ENCODE results near the gene ERICH4. TPM values are rescaled to one million over a fixed set of nuclear protein-coding genes. Genes with fewer than 3 reads are reported as not detected.

Gene ERICH4
- total and polyA plus RNA-seq, 2 donors (not counting 3 experiments of a cell fraction or from before 2014, with no cell fraction given): not detected

DNA sequence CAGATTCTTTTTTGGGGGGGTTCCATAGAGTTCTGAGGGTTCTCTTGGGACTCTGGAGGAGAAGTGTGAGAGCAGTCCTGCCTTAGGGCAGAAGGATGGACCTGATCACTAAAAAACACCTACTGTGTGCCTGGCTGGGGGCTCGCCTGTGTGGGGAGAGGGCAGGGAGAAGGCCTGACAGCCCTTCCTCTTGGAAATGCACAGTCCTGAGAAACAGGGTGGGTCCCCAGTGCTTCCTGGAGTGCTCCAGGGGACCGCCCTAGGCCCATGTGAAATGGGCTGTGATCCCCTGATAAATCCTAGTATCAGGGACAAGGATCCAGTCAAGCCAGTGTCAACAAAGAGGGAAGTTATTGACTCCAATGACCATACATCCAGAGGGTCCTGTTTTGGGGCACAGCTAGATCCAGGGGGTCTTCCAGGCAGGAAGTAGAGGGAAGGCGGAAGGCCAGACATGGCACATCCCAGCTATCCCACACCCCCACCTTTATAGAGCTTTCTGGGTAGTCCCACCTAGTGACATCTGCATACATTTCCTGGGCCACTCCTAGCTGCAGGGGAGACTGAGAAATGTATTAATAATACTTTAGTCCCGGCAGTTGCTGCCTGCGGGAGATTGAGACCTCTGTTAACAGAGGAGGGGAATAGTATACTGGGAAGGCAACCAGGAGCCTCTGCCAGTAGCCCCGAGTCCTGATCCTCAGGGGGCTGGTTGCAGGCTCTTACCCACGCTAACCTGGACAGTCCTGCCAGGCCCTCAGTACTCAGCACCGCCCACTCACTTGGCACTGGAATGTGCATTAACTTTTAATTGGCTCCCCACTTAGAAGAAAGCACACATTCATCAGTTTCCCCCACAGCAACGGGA, 31.6 kb upstream of the ERICH4 start:
- H3K9ac ChIP-seq (replicated peaks; ENCODE audit: extremely low read depth, insufficient read depth, low read length): no peak overlapping the region
- no peaks in the 10 kb centered on the region for H4K20me1 ChIP-seq (replicated peaks; ENCODE audit: control insufficient read depth, extremely low read depth, insufficient read depth, low read length)
- H3K9me1 ChIP-seq (replicated peaks; ENCODE audit: control insufficient read depth, extremely low read depth, insufficient read depth, low read length): no peaks in the 10 kb centered on the region
- H3K27me3 ChIP-seq (ENCODE audit: control insufficient read depth in 2 of 2, insufficient read depth in 2 of 2, low read length in 2 of 2): no peaks in the 10 kb centered on the region
- POLR2A ChIA-PET: no interaction called here
- no peak for FAIRE-seq
- no peak overlapping the region for H3K4me2 ChIP-seq (ENCODE audit: insufficient read depth, low read length)
- dilution Hi-C loops (cut with MboI; ENCODE audit: extremely low pct_ligation_motif_present, low sequenced_read_pairs): no loop called here
- no peak overlapping the region for H3K4me3 ChIP-seq (replicated peaks in 1 of 3; ENCODE audit: insufficient read depth in 1 of 3, low read depth in 1 of 3, low read length in 3 of 3)
- H3K4me1 ChIP-seq (ENCODE audit: control insufficient read depth, extremely low read depth, insufficient read depth, low read length): peaks cover 9% of the 10 kb centered on the region
- H3K9me3 ChIP-seq (replicated peaks; ENCODE audit: control insufficient read depth, insufficient read depth, low read length): no peaks in the 10 kb centered on the region
- DNase-seq (ENCODE audit: low read depth, low spot score): no peak
- no peak overlapping the region for H2AFZ ChIP-seq (ENCODE audit: low read depth, low read length)
- intact Hi-C loops (cut with micrococcal nuclease): no loop called here
- no peak for TF ChIP-seq GATA2 (IDR thresholded peaks at IDR 0.05; ENCODE audit: insufficient read depth, insufficient read length, low read depth, low read length)
- TF ChIP-seq MYC (IDR thresholded peaks at IDR 0.05; ENCODE audit: low read depth, low read length): no peak
- TF ChIP-seq EZH2 (IDR thresholded peaks at IDR 0.05; ENCODE audit: borderline replicate concordance, low read depth, low read length, severe bottlenecking): no peak
- TF ChIP-seq POLR2AphosphoS5 (IDR thresholded peaks at IDR 0.05; ENCODE audit: insufficient read depth, low read depth, low read length): no peak
- no peak overlapping the region for H3K27ac ChIP-seq (ENCODE audit: insufficient read depth, low read depth, low read length)
- no peaks in the 10 kb centered on the region for H3K79me2 ChIP-seq (ENCODE audit: control insufficient read depth, insufficient read depth, low read length)
- CTCF ChIA-PET: no interaction called here
- H3K36me3 ChIP-seq (ENCODE audit: control insufficient read depth in 2 of 2, extremely low read depth in 1 of 2, insufficient read depth in 2 of 2, low read length in 2 of 2): peaks cover 0 to 20% of the 10 kb centered on the region in 2 experiments
- no TSS peak for BruUV-seq (replicated peaks)

DNA sequence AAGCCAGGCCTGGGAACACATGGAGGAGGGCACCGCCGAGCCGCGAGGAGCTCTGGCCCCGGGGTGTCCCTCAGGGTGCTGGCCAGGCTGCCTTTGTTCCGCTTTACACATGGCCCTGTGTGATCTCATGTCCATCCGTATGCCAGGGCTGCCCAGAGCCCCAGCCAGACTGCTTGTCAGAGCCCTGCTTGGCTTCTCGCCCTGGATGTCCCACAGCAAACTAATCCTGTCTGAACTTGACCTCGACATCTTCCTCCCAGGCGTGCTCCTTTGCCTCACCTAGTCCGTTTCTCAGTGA, 31.0 kb upstream of the ERICH4 start:
- BruUV-seq (replicated peaks): no TSS peak
- Histone ChIP-seq H3K9ac (replicated peaks; ENCODE audit: extremely low read depth, insufficient read depth, low read length) (no peak overlapping the region), H4K20me1 (replicated peaks; ENCODE audit: control insufficient read depth, extremely low read depth, insufficient read depth, low read length) (no peaks in the 10 kb centered on the region), H3K4me1 (ENCODE audit: control insufficient read depth, extremely low read depth, insufficient read depth, low read length) (peaks cover 8% of the 10 kb centered on the region), H2AFZ (ENCODE audit: low read depth, low read length) (no peak overlapping the region), H3K79me2 (ENCODE audit: control insufficient read depth, insufficient read depth, low read length) (no peaks in the 10 kb centered on the region), H3K27me3 (ENCODE audit: control insufficient read depth in 2 of 2, insufficient read depth in 2 of 2, low read length in 2 of 2) (no peaks in the 10 kb centered on the region), H3K36me3 (ENCODE audit: control insufficient read depth in 2 of 2, extremely low read depth in 1 of 2, insufficient read depth in 2 of 2, low read length in 2 of 2) (peaks cover 0 to 23% of the 10 kb centered on the region in 2 experiments), H3K27ac (ENCODE audit: insufficient read depth, low read depth, low read length) (no peak overlapping the region), H3K4me2 (ENCODE audit: insufficient read depth, low read length) (no peak overlapping the region), H3K9me3 (replicated peaks; ENCODE audit: control insufficient read depth, insufficient read depth, low read length) (no peaks in the 10 kb centered on the region), H3K9me1 (replicated peaks; ENCODE audit: control insufficient read depth, extremely low read depth, insufficient read depth, low read length) (no peaks in the 10 kb centered on the region), H3K4me3 (replicated peaks in 1 of 3; ENCODE audit: insufficient read depth in 1 of 3, low read depth in 1 of 3, low read length in 3 of 3) (no peak overlapping the region)
- no peak for TF ChIP-seq POLR2AphosphoS5 (IDR thresholded peaks at IDR 0.05; ENCODE audit: insufficient read depth, low read depth, low read length)
- no peak for TF ChIP-seq POLR2A (IDR thresholded peaks at IDR 0.05; ENCODE audit: low read depth, low read length)
- no peak for TF ChIP-seq FOS (IDR thresholded peaks at IDR 0.05; ENCODE audit: borderline replicate concordance, insufficient read depth, low read length)
- TF ChIP-seq JUN (IDR thresholded peaks at IDR 0.05; ENCODE audit: borderline replicate concordance, insufficient read depth, insufficient read length, low read depth): no peak
- TF ChIP-seq, protein P1, sequence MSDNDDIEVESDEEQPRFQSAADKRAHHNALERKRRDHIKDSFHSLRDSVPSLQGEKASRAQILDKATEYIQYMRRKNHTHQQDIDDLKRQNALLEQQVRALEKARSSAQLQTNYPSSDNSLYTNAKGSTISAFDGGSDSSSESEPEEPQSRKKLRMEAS (IDR thresholded peaks at IDR 0.05; ENCODE audit: insufficient read depth, insufficient read length): no peak
- TF ChIP-seq MYC (IDR thresholded peaks at IDR 0.05; ENCODE audit: low read depth, low read length): no peak
- TF ChIP-seq, protein P2, sequence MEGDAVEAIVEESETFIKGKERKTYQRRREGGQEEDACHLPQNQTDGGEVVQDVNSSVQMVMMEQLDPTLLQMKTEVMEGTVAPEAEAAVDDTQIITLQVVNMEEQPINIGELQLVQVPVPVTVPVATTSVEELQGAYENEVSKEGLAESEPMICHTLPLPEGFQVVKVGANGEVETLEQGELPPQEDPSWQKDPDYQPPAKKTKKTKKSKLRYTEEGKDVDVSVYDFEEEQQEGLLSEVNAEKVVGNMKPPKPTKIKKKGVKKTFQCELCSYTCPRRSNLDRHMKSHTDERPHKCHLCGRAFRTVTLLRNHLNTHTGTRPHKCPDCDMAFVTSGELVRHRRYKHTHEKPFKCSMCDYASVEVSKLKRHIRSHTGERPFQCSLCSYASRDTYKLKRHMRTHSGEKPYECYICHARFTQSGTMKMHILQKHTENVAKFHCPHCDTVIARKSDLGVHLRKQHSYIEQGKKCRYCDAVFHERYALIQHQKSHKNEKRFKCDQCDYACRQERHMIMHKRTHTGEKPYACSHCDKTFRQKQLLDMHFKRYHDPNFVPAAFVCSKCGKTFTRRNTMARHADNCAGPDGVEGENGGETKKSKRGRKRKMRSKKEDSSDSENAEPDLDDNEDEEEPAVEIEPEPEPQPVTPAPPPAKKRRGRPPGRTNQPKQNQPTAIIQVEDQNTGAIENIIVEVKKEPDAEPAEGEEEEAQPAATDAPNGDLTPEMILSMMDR (IDR thresholded peaks at IDR 0.05; ENCODE audit: extremely low read depth in 1 of 2, insufficient read depth in 1 of 2, low read depth in 1 of 2, low read length in 2 of 2): no peak
- no peak for TF ChIP-seq EZH2 (IDR thresholded peaks at IDR 0.05; ENCODE audit: borderline replicate concordance, low read depth, low read length, severe bottlenecking)
- TF ChIP-seq GATA2 (IDR thresholded peaks at IDR 0.05; ENCODE audit: insufficient read depth, insufficient read length, low read depth, low read length): no peak
- DNase-seq (ENCODE audit: low read depth, low spot score) (no peak), FAIRE-seq (no peak)
- CTCF ChIA-PET: no interaction called here
- POLR2A ChIA-PET: no interaction called here
- dilution Hi-C loops (cut with MboI; ENCODE audit: extremely low pct_ligation_motif_present, low sequenced_read_pairs) (no loop called here), intact Hi-C loops (cut with micrococcal nuclease) (no loop called here)
